Measurements from ENCODE around the gene UBE2E3.

GRCh38 chr2:181107628-181107945 is 127.2 kb downstream of the UBE2E3 start:
- TF ChIP-seq POLR2A (IDR thresholded peaks at IDR 0.05): no peak
- TF ChIP-seq, protein P1, sequence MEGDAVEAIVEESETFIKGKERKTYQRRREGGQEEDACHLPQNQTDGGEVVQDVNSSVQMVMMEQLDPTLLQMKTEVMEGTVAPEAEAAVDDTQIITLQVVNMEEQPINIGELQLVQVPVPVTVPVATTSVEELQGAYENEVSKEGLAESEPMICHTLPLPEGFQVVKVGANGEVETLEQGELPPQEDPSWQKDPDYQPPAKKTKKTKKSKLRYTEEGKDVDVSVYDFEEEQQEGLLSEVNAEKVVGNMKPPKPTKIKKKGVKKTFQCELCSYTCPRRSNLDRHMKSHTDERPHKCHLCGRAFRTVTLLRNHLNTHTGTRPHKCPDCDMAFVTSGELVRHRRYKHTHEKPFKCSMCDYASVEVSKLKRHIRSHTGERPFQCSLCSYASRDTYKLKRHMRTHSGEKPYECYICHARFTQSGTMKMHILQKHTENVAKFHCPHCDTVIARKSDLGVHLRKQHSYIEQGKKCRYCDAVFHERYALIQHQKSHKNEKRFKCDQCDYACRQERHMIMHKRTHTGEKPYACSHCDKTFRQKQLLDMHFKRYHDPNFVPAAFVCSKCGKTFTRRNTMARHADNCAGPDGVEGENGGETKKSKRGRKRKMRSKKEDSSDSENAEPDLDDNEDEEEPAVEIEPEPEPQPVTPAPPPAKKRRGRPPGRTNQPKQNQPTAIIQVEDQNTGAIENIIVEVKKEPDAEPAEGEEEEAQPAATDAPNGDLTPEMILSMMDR (IDR thresholded peaks at IDR 0.05): no peak
- TF ChIP-seq POLR2AphosphoS5 (IDR thresholded peaks at IDR 0.05): no peak

All from prostate gland (tissue), 2 donors.